Neural cell (in vitro differentiated cells): Measurements from ENCODE around the gene NME7.

Experiments
- CTCF ChIP-seq: fragments of 450-650 bp; IDR thresholded peaks from 2 replicates; pipeline ENCODE4 v1.5.1; 2014; ENCODE audit warnings: antibody characterized with exemption, mild to moderate bottlenecking, moderate library complexity; ENCODE audit not compliant: poor library complexity, severe bottlenecking
- EP300 ChIP-seq: fragments of 450-650 bp; conservative IDR thresholded peaks from 2 replicates; pipeline ENCODE4 v1.6.1; 2014; ENCODE audit warnings: antibody characterized with exemption, mild to moderate bottlenecking, moderate library complexity; ENCODE audit not compliant: poor library complexity, severe bottlenecking
- TAF1 ChIP-seq: IDR thresholded peaks from 2 replicates; pipeline ENCODE4 v1.6.1; 2012; ENCODE audit warnings: low read depth
- TF ChIP-seq, protein P1 (sequence below): IDR thresholded peaks from 2 replicates; pipeline ENCODE4 v1.6.1; 2012; ENCODE audit warnings: borderline replicate concordance

DNA sequence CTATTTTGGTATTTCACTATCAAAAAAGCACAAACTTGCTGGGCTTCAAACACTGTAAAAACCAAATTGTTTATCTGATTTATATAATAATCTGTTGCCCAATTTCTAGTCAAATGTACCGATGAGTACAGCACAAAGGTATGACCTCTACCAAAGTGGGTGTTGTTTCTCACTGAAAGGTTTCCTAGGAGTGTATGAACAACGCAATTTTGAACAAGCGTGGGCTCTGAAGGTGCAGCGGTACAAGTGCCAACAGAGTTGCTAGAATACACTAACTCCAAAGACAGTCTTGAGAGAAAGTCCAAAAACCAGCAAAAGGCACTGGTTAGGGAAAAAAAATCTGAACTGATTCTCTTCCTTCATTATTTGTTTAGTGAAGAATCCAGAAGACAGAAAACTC is 130.7 kb downstream of the NME7 start:
- TF ChIP-seq TAF1 (no peak), EP300 (no peak), CTCF (no peak)
- TF ChIP-seq, protein P1, sequence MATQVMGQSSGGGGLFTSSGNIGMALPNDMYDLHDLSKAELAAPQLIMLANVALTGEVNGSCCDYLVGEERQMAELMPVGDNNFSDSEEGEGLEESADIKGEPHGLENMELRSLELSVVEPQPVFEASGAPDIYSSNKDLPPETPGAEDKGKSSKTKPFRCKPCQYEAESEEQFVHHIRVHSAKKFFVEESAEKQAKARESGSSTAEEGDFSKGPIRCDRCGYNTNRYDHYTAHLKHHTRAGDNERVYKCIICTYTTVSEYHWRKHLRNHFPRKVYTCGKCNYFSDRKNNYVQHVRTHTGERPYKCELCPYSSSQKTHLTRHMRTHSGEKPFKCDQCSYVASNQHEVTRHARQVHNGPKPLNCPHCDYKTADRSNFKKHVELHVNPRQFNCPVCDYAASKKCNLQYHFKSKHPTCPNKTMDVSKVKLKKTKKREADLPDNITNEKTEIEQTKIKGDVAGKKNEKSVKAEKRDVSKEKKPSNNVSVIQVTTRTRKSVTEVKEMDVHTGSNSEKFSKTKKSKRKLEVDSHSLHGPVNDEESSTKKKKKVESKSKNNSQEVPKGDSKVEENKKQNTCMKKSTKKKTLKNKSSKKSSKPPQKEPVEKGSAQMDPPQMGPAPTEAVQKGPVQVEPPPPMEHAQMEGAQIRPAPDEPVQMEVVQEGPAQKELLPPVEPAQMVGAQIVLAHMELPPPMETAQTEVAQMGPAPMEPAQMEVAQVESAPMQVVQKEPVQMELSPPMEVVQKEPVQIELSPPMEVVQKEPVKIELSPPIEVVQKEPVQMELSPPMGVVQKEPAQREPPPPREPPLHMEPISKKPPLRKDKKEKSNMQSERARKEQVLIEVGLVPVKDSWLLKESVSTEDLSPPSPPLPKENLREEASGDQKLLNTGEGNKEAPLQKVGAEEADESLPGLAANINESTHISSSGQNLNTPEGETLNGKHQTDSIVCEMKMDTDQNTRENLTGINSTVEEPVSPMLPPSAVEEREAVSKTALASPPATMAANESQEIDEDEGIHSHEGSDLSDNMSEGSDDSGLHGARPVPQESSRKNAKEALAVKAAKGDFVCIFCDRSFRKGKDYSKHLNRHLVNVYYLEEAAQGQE = no peak
